DOHH2 (cell line): ENCODE data around the gene RUNX1.

Source experiments
- CTCF ChIP-seq: fragments of 200-600 bp; sonication (generic); IDR thresholded peaks from one replicate; pipeline ENCODE4 v1.5.1; 2014; ENCODE audit warnings: antibody characterized with exemption, mild to moderate bottlenecking, low read depth, low read length; ENCODE audit not compliant: poor library complexity, severe bottlenecking
- EZH2phosphoT487 ChIP-seq: fragments of 200-600 bp; sonication (generic); IDR thresholded peaks from 2 replicates; pipeline ENCODE4 v1.6.1; 2017; ENCODE audit warnings: borderline replicate concordance, mild to moderate bottlenecking, antibody characterized with exemption, low read length, moderate library complexity, mixed read lengths

- TF ChIP-seq CTCF (no peak), EZH2phosphoT487 (no peak)
Measured at GRCh38 chr21:35004314-35004713, 44.8 kb downstream of the RUNX1 start.
